ENCODE data around the gene HCFC1R1. TPM values are rescaled to one million over a fixed set of nuclear protein-coding genes. Genes with fewer than 3 reads are reported as not detected.

Gene HCFC1R1
- total RNA-seq = 25.4 TPM

GRCh38 chr16:3023669-3024478 lies at the start of gene HCFC1R1, which contains the start of gene THOC6:
HCFC1R1 (minus strand) TSS chr16:3023942; CDS start chr16:3023941, 1 bp downstream.
THOC6 (plus strand) TSS chr16:3024035; CDS start chr16:3024327, 292 bp downstream.

GRCh38 chr16:3065069-3065741 lies 41.5 kb upstream of the HCFC1R1 start, which contains the start of gene IL32:
IL32 (plus strand) TSS chr16:3065640; CDS start chr16:3065812, 172 bp downstream.

GRCh38 chr16:3045758-3046640 lies 22.3 kb upstream of the HCFC1R1 start, which contains the start of gene MMP25:
MMP25 (plus strand) TSS chr16:3046561; CDS start chr16:3046918, 357 bp downstream.

GRCh38 chr16:3036726-3037315 lies 13.1 kb upstream of the HCFC1R1 start, which contains the start of gene BICDL2:
BICDL2 (minus strand) TSS chr16:3036944; CDS start chr16:3035496, 1,448 bp downstream.

GRCh38 chr16:3020247-3020603 lies 3.5 kb downstream of the HCFC1R1 start, which contains the start of gene TNFRSF12A:
TNFRSF12A (plus strand) TSS chr16:3020368; CDS start chr16:3020398, 30 bp downstream.

GRCh38 chr16:3017794-3018506 lies 5.8 kb downstream of the HCFC1R1 start, which contains the start of gene CLDN6:
CLDN6 (minus strand) TSS chr16:3018183; CDS start chr16:3016021, 2,162 bp downstream.

GRCh38 chr16:3012828-3013420 lies 10.8 kb downstream of the HCFC1R1 start, which contains the start of gene CLDN9:
CLDN9 (plus strand) TSS chr16:3012923; CDS start chr16:3013363, 440 bp downstream.

GRCh38 chr16:2980227-2981176 lies 43.2 kb downstream of the HCFC1R1 start, which contains the start of gene PKMYT1:
PKMYT1 (minus strand) TSS chr16:2980446; CDS start chr16:2979657, 789 bp downstream.

Small RNA genes within 50 kb of the gene (small RNA-seq; reads per million reads assigned to genes)
- not detected for gene LINC00514 (ENCODE audit: low replicate concordance)

Other genes with a start within 250 kb of the HCFC1R1 start
- gene ELOB, start 246.7 kb downstream of the HCFC1R1 start, total RNA-seq = 166 TPM
- 1.2 TPM for gene PRSS33, start 236.4 kb downstream of the HCFC1R1 start, total RNA-seq
- not detected for gene PRSS41, start 225.5 kb downstream of the HCFC1R1 start, total RNA-seq
- not detected for gene PRSS21, start 206.7 kb downstream of the HCFC1R1 start, total RNA-seq
- 0.70 TPM for gene ZG16B, start 193.6 kb downstream of the HCFC1R1 start, total RNA-seq
- gene PRSS22, start 165.8 kb downstream of the HCFC1R1 start, total RNA-seq = 4.1 TPM
- 44.1 TPM for gene FLYWCH2, start 140.7 kb downstream of the HCFC1R1 start, total RNA-seq
- 23.8 TPM for gene FLYWCH1, start 112.0 kb downstream of the HCFC1R1 start, total RNA-seq
- 2.9 TPM for gene KREMEN2, start 59.7 kb downstream of the HCFC1R1 start, total RNA-seq
- 5.2 TPM for gene PAQR4, start 54.6 kb downstream of the HCFC1R1 start, total RNA-seq
- 8.6 TPM for gene PKMYT1, start 43.5 kb downstream of the HCFC1R1 start, total RNA-seq
- gene CLDN9, start 11.0 kb downstream of the HCFC1R1 start, total RNA-seq = 2.5 TPM
- gene CLDN6, start 5.8 kb downstream of the HCFC1R1 start, total RNA-seq = 7.6 TPM
- gene TNFRSF12A, start 3.6 kb downstream of the HCFC1R1 start, total RNA-seq = 25.6 TPM
- gene THOC6, start 93 bp upstream of the HCFC1R1 start, total RNA-seq = 18.2 TPM
- gene BICDL2, start 13.0 kb upstream of the HCFC1R1 start, total RNA-seq = 3.3 TPM
- 4.4 TPM for gene MMP25, start 22.6 kb upstream of the HCFC1R1 start, total RNA-seq
- gene IL32, start 41.7 kb upstream of the HCFC1R1 start, total RNA-seq = 44.8 TPM
- 0.12 TPM for gene ZSCAN10, start 75.4 kb upstream of the HCFC1R1 start, total RNA-seq
- gene ZNF205, start 88.6 kb upstream of the HCFC1R1 start, total RNA-seq = 19.0 TPM
- gene ZNF213, start 111.1 kb upstream of the HCFC1R1 start, total RNA-seq = 13.0 TPM
- not detected for gene OR1F1, start 164.3 kb upstream of the HCFC1R1 start, total RNA-seq
- 9.2 TPM for gene ZNF200, start 211.2 kb upstream of the HCFC1R1 start, total RNA-seq
- 2.9 TPM for gene MEFV, start 232.7 kb upstream of the HCFC1R1 start, total RNA-seq